Measurements from ENCODE around the gene CGB8.
A peak's percentile ranks its signal among the peaks of the same experiment; 100 is the strongest.

Gene CGB8

GRCh38 chr19:49073514-49074378 lies 24.8 kb upstream of the CGB8 start:
- H3K27ac ChIP-seq (ENCODE audit: insufficient read depth in 1 of 2, low read depth in 1 of 2, low read length in 2 of 2, poor library complexity in 1 of 2, severe bottlenecking in 2 of 2), result no peak overlapping the region
- H3K9me3 ChIP-seq (ENCODE audit: control extremely low read depth in 1 of 5, control insufficient read depth in 4 of 5, insufficient read depth in 2 of 5, low read depth in 1 of 5, low read length in 4 of 5), result peaks cover 0 to 12% (median 4%) of the 10 kb centered on the region in 5 experiments
- peaks cover 0 to 6% (median 6%) of the 10 kb centered on the region in 4 experiments for H3K4me1 ChIP-seq (ENCODE audit: control extremely low read depth in 1 of 4, control insufficient read depth in 4 of 4, insufficient read depth in 4 of 4, low read length in 3 of 4)
- CTCF ChIA-PET, result interaction anchor here (0.5 to 2.3 kb wide), 12 partner anchors 13 to 286 kb away, joined by 3 to 6 read pairs (median 3); partner anchors contain the start of gene CGB7
- H3K4me3 ChIP-seq (ENCODE audit: control insufficient read depth in 1 of 7, extremely low read depth in 1 of 7, insufficient read depth in 4 of 7, low read depth in 2 of 7, low read length in 6 of 7), result no peak overlapping the region
- no peaks in the 10 kb centered on the region for H3K36me3 ChIP-seq (ENCODE audit: control insufficient read depth in 4 of 4, insufficient read depth in 4 of 4, low read length in 3 of 4)
- POLR2A ChIA-PET, result interaction anchor here (0.6 kb wide), 1 partner anchor 162 kb away, joined by 6 read pairs; no protein-coding TSS in a partner anchor
- H3K27me3 ChIP-seq (replicated peaks in 2 of 5; ENCODE audit: control insufficient read depth in 4 of 5, insufficient read depth in 5 of 5, low read length in 4 of 5), result peaks cover 8 to 55% (median 22%) of the 10 kb centered on the region in 5 experiments
- peak in 2 of 3 donors; percentile 31 to 34 for DNase-seq
- WGBS (ENCODE audit: insufficient coverage), result 55% methylated on average over 19 of the region's 23 CpGs

- Histone ChIP-seq H3K27ac (ENCODE audit: insufficient read depth in 1 of 2, low read depth in 1 of 2, low read length in 2 of 2, poor library complexity in 1 of 2, severe bottlenecking in 2 of 2) (no peak overlapping the region), H3K36me3 (ENCODE audit: control insufficient read depth in 4 of 4, insufficient read depth in 4 of 4, low read length in 3 of 4) (no peaks in the 10 kb centered on the region), H3K4me1 (ENCODE audit: control extremely low read depth in 1 of 4, control insufficient read depth in 4 of 4, insufficient read depth in 4 of 4, low read length in 3 of 4) (peaks cover 0 to 6% (median 6%) of the 10 kb centered on the region in 4 experiments), H3K9me3 (ENCODE audit: control extremely low read depth in 1 of 5, control insufficient read depth in 4 of 5, insufficient read depth in 2 of 5, low read depth in 1 of 5, low read length in 4 of 5) (peaks cover 0 to 12% (median 4%) of the 10 kb centered on the region in 5 experiments), H3K27me3 (replicated peaks in 2 of 5; ENCODE audit: control insufficient read depth in 4 of 5, insufficient read depth in 5 of 5, low read length in 4 of 5) (peaks cover 8 to 70% (median 22%) of the 10 kb centered on the region in 5 experiments), H3K4me3 (ENCODE audit: control insufficient read depth in 1 of 7, extremely low read depth in 1 of 7, insufficient read depth in 4 of 7, low read depth in 2 of 7, low read length in 6 of 7) (no peak overlapping the region)
- CTCF ChIA-PET, result no interaction called here
- WGBS (ENCODE audit: insufficient coverage), result 5% methylated on average over 70 of the region's 93 CpGs
- POLR2A ChIA-PET, result interaction anchor here (0.7 kb wide), 1 partner anchor 61 kb away, joined by 3 read pairs; no protein-coding TSS in a partner anchor
- DNase-seq, result peak; percentile 13 to 52 (median 40)
Observed at GRCh38 chr19:49071860-49072547, 23.1 kb upstream of the CGB8 start.

- H3K27me3 ChIP-seq (replicated peaks in 2 of 5; ENCODE audit: control insufficient read depth in 4 of 5, insufficient read depth in 5 of 5, low read length in 4 of 5), result peaks cover 8 to 86% (median 30%) of the 10 kb centered on the region in 5 experiments
- no peak for DNase-seq
- no peaks in the 10 kb centered on the region for H3K36me3 ChIP-seq (ENCODE audit: control insufficient read depth in 4 of 4, insufficient read depth in 4 of 4, low read length in 3 of 4)
- no peak overlapping the region for H3K4me3 ChIP-seq (ENCODE audit: control insufficient read depth in 1 of 7, extremely low read depth in 1 of 7, insufficient read depth in 4 of 7, low read depth in 2 of 7, low read length in 6 of 7)
- H3K4me1 ChIP-seq (ENCODE audit: control extremely low read depth in 1 of 4, control insufficient read depth in 4 of 4, insufficient read depth in 4 of 4, low read length in 3 of 4), result peaks cover 0 to 6% (median 6%) of the 10 kb centered on the region in 4 experiments
- ChIA-PET POLR2A (interaction anchor here (0.6 kb wide), 1 partner anchor 11 kb away, joined by 3 read pairs; no protein-coding TSS in a partner anchor), CTCF (interaction anchor here (1.0 kb wide), 1 partner anchor 13 kb away, joined by 3 read pairs; no protein-coding TSS in a partner anchor)
- WGBS (ENCODE audit: insufficient coverage), result 97% methylated on average over 21 of the region's 21 CpGs
- no peak overlapping the region for H3K27ac ChIP-seq (ENCODE audit: insufficient read depth in 1 of 2, low read depth in 1 of 2, low read length in 2 of 2, poor library complexity in 1 of 2, severe bottlenecking in 2 of 2)
- peaks cover 0 to 12% (median 4%) of the 10 kb centered on the region in 5 experiments for H3K9me3 ChIP-seq (ENCODE audit: control extremely low read depth in 1 of 5, control insufficient read depth in 4 of 5, insufficient read depth in 2 of 5, low read depth in 1 of 5, low read length in 4 of 5)
Observed at GRCh38 chr19:49070416-49070815, 21.5 kb upstream of the CGB8 start.

- peaks cover 0 to 12% (median 4%) of the 10 kb centered on the region in 5 experiments for H3K9me3 ChIP-seq (ENCODE audit: control extremely low read depth in 1 of 5, control insufficient read depth in 4 of 5, insufficient read depth in 2 of 5, low read depth in 1 of 5, low read length in 4 of 5)
- H3K27me3 ChIP-seq (replicated peaks in 2 of 5; ENCODE audit: control insufficient read depth in 4 of 5, insufficient read depth in 5 of 5, low read length in 4 of 5), result peaks cover 8 to 95% (median 32%) of the 10 kb centered on the region in 5 experiments
- CTCF ChIA-PET, result interaction anchor here (0.9 to 1.4 kb wide), 2 partner anchors 8 to 29 kb away, joined by 3 to 4 read pairs; no protein-coding TSS in a partner anchor
- 94% methylated on average over 7 of the region's 9 CpGs for WGBS (ENCODE audit: insufficient coverage)
- no peak overlapping the region for H3K27ac ChIP-seq (ENCODE audit: insufficient read depth in 1 of 2, low read depth in 1 of 2, low read length in 2 of 2, poor library complexity in 1 of 2, severe bottlenecking in 2 of 2)
- DNase-seq, result no peak
- POLR2A ChIA-PET, result no interaction called here
- no peak overlapping the region for H3K4me3 ChIP-seq (ENCODE audit: control insufficient read depth in 1 of 7, extremely low read depth in 1 of 7, insufficient read depth in 4 of 7, low read depth in 2 of 7, low read length in 6 of 7)
- H3K36me3 ChIP-seq (ENCODE audit: control insufficient read depth in 4 of 4, insufficient read depth in 4 of 4, low read length in 3 of 4), result no peaks in the 10 kb centered on the region
- H3K4me1 ChIP-seq (ENCODE audit: control extremely low read depth in 1 of 4, control insufficient read depth in 4 of 4, insufficient read depth in 4 of 4, low read length in 3 of 4), result peaks cover 0 to 8% (median 6%) of the 10 kb centered on the region in 4 experiments
Observed at GRCh38 chr19:49069026-49069425, 20.1 kb upstream of the CGB8 start.

GRCh38 chr19:49067554-49067953 lies 18.6 kb upstream of the CGB8 start:
- Histone ChIP-seq H3K9me3 (ENCODE audit: control extremely low read depth in 1 of 5, control insufficient read depth in 4 of 5, insufficient read depth in 2 of 5, low read depth in 1 of 5, low read length in 4 of 5) (peaks cover 0 to 12% (median 4%) of the 10 kb centered on the region in 5 experiments), H3K4me3 (ENCODE audit: control insufficient read depth in 1 of 7, extremely low read depth in 1 of 7, insufficient read depth in 4 of 7, low read depth in 2 of 7, low read length in 6 of 7) (no peak overlapping the region), H3K36me3 (ENCODE audit: control insufficient read depth in 4 of 4, insufficient read depth in 4 of 4, low read length in 3 of 4) (no peaks in the 10 kb centered on the region), H3K27ac (ENCODE audit: insufficient read depth in 1 of 2, low read depth in 1 of 2, low read length in 2 of 2, poor library complexity in 1 of 2, severe bottlenecking in 2 of 2) (no peak overlapping the region), H3K4me1 (ENCODE audit: control extremely low read depth in 1 of 4, control insufficient read depth in 4 of 4, insufficient read depth in 4 of 4, low read length in 3 of 4) (peaks cover 0 to 4% (median 2%) of the 10 kb centered on the region in 4 experiments), H3K27me3 (replicated peaks in 2 of 5; ENCODE audit: control insufficient read depth in 4 of 5, insufficient read depth in 5 of 5, low read length in 4 of 5) (peaks cover 8 to 95% (median 28%) of the 10 kb centered on the region in 5 experiments)
- 68% methylated on average over 3 of the region's 3 CpGs for WGBS (ENCODE audit: insufficient coverage)
- POLR2A ChIA-PET, result no interaction called here
- CTCF ChIA-PET, result interaction anchor here (1.6 kb wide), 1 partner anchor 157 kb away, joined by 3 read pairs; no protein-coding TSS in a partner anchor
- no peak for DNase-seq

- Histone ChIP-seq H3K36me3 (ENCODE audit: control insufficient read depth in 4 of 4, insufficient read depth in 4 of 4, low read length in 3 of 4) (no peaks in the 10 kb centered on the region), H3K27me3 (replicated peaks in 2 of 5; ENCODE audit: control insufficient read depth in 4 of 5, insufficient read depth in 5 of 5, low read length in 4 of 5) (peaks cover 8 to 96% (median 30%) of the 10 kb centered on the region in 5 experiments), H3K4me1 (ENCODE audit: control extremely low read depth in 1 of 4, control insufficient read depth in 4 of 4, insufficient read depth in 4 of 4, low read length in 3 of 4) (peaks cover 0 to 6% (median 0%) of the 10 kb centered on the region in 4 experiments), H3K27ac (ENCODE audit: insufficient read depth in 1 of 2, low read depth in 1 of 2, low read length in 2 of 2, poor library complexity in 1 of 2, severe bottlenecking in 2 of 2) (no peak overlapping the region), H3K9me3 (ENCODE audit: control extremely low read depth in 1 of 5, control insufficient read depth in 4 of 5, insufficient read depth in 2 of 5, low read depth in 1 of 5, low read length in 4 of 5) (peaks cover 0 to 10% (median 4%) of the 10 kb centered on the region in 5 experiments), H3K4me3 (ENCODE audit: control insufficient read depth in 1 of 7, extremely low read depth in 1 of 7, insufficient read depth in 4 of 7, low read depth in 2 of 7, low read length in 6 of 7) (no peak overlapping the region)
- no CpG with 5 or more reads among the region's 13 CpGs for WGBS (ENCODE audit: insufficient coverage)
- ChIA-PET POLR2A (interaction anchor here (0.7 kb wide), 1 partner anchor 217 kb away, joined by 3 read pairs; no protein-coding TSS in a partner anchor), CTCF (no interaction called here)
- no peak for DNase-seq
Observed at GRCh38 chr19:49065905-49066512, 17.1 kb upstream of the CGB8 start.

Measured in common myeloid progenitor, CD34-positive (primary cell).